ENCODE measurements around the gene FES. TPM values are rescaled to one million over a fixed set of nuclear protein-coding genes. Genes with fewer than 3 reads are reported as not detected.
"Not testable (repeated sequence)": the region's sequence is repeated elsewhere in the genome, so short reads cannot be mapped to it uniquely, and the experiment has no call there.

FES gene
- total RNA-seq, 3 donors from 2014 or later (not counting 1 experiment from before 2014, with no cell fraction given), result 35.8 to 70.3 (median 52.5) TPM

GRCh38 chr15:90907051-90907660 lies 22.9 kb downstream of the FES start:
- H3K27me3 ChIP-seq (ENCODE audit: control insufficient read depth, insufficient read depth, low read length), result no peaks in the 10 kb centered on the region
- no peaks in the 10 kb centered on the region for H3K9me3 ChIP-seq (ENCODE audit: control insufficient read depth, insufficient read depth, low read length)
- intact Hi-C loops (cut with micrococcal nuclease), result no loop called here
- H3K4me1 ChIP-seq (ENCODE audit: control insufficient read depth, insufficient read depth, low read length), result peaks cover 10% of the 10 kb centered on the region
- Mint-ChIP-seq H3K27me3 (ENCODE audit: low read depth in 2 of 2) (no peaks in the 10 kb centered on the region), H3K27ac (no peak overlapping the region), H3K4me3 (no peak overlapping the region), H3K9me3 (no peaks in the 10 kb centered on the region), H3K4me1 (peaks cover 11 to 16% of the 10 kb centered on the region in 2 donors), H3K36me3 (no peaks in the 10 kb centered on the region)
- no peak for TF ChIP-seq CTCF (IDR thresholded peaks at IDR 0.05)
- H3K27ac ChIP-seq (ENCODE audit: low read length), result no peak overlapping the region
- no peak for DNase-seq
- H3K36me3 ChIP-seq (ENCODE audit: control insufficient read depth, insufficient read depth, low read length), result peaks cover 66% of the 10 kb centered on the region
- no peak overlapping the region for H3K4me3 ChIP-seq (ENCODE audit: low read length)
- WGBS (ENCODE audit: insufficient coverage), result 92% methylated on average over 15 of the region's 15 CpGs
- ATAC-seq, result no peak

- 96% methylated on average over 9 of the region's 9 CpGs for WGBS (ENCODE audit: insufficient coverage)
- no peak for ATAC-seq
- Mint-ChIP-seq H3K9me3 (no peaks in the 10 kb centered on the region), H3K4me1 (peaks cover 11 to 16% of the 10 kb centered on the region in 2 donors), H3K27ac (no peak overlapping the region), H3K4me3 (no peak overlapping the region), H3K36me3 (no peaks in the 10 kb centered on the region), H3K27me3 (ENCODE audit: low read depth in 2 of 2) (no peaks in the 10 kb centered on the region)
- H3K27me3 ChIP-seq (ENCODE audit: control insufficient read depth, insufficient read depth, low read length), result no peaks in the 10 kb centered on the region
- TF ChIP-seq CTCF (IDR thresholded peaks at IDR 0.05), result no peak
- peaks cover 10% of the 10 kb centered on the region for H3K4me1 ChIP-seq (ENCODE audit: control insufficient read depth, insufficient read depth, low read length)
- peaks cover 75% of the 10 kb centered on the region for H3K36me3 ChIP-seq (ENCODE audit: control insufficient read depth, insufficient read depth, low read length)
- H3K9me3 ChIP-seq (ENCODE audit: control insufficient read depth, insufficient read depth, low read length), result no peaks in the 10 kb centered on the region
- DNase-seq, result no peak
- intact Hi-C loops (cut with micrococcal nuclease), result no loop called here
- H3K4me3 ChIP-seq (ENCODE audit: low read length), result no peak overlapping the region
- H3K27ac ChIP-seq (ENCODE audit: low read length), result no peak overlapping the region
Observed at GRCh38 chr15:90907838-90908507, 23.7 kb downstream of the FES start.

GRCh38 chr15:90909449-90909848 lies 25.1 kb downstream of the FES start:
- H3K4me1 ChIP-seq (ENCODE audit: control insufficient read depth, insufficient read depth, low read length); intact Hi-C loops (cut with micrococcal nuclease); H3K4me3 ChIP-seq (ENCODE audit: low read length); H3K4me1 Mint-ChIP-seq; ATAC-seq; H3K36me3 Mint-ChIP-seq; H3K27ac Mint-ChIP-seq; DNase-seq; H3K9me3 Mint-ChIP-seq; H3K9me3 ChIP-seq (ENCODE audit: control insufficient read depth, insufficient read depth, low read length); H3K27ac ChIP-seq (ENCODE audit: low read length); H3K27me3 ChIP-seq (ENCODE audit: control insufficient read depth, insufficient read depth, low read length); H3K27me3 Mint-ChIP-seq (ENCODE audit: low read depth in 2 of 2); H3K4me3 Mint-ChIP-seq: not testable (repeated sequence)
- WGBS (ENCODE audit: insufficient coverage), result 96% methylated on average over 11 of the region's 11 CpGs
- H3K36me3 ChIP-seq (ENCODE audit: control insufficient read depth, insufficient read depth, low read length), result peaks cover 89% of the 10 kb centered on the region

GRCh38 chr15:90909976-90910375 lies 25.7 kb downstream of the FES start:
- peaks cover 5 to 8% of the 10 kb centered on the region in 2 donors for H3K4me1 Mint-ChIP-seq
- Histone ChIP-seq H3K27me3 (ENCODE audit: control insufficient read depth, insufficient read depth, low read length) (no peaks in the 10 kb centered on the region), H3K4me1 (ENCODE audit: control insufficient read depth, insufficient read depth, low read length) (peaks cover 4% of the 10 kb centered on the region), H3K9me3 (ENCODE audit: control insufficient read depth, insufficient read depth, low read length) (no peaks in the 10 kb centered on the region), H3K27ac (ENCODE audit: low read length) (no peak overlapping the region), H3K4me3 (ENCODE audit: low read length) (no peak overlapping the region), H3K36me3 (ENCODE audit: control insufficient read depth, insufficient read depth, low read length) (peaks cover 94% of the 10 kb centered on the region)
- ATAC-seq (no peak), DNase-seq (no peak)
- no peak for TF ChIP-seq CTCF (IDR thresholded peaks at IDR 0.05)
- H3K36me3 Mint-ChIP-seq, result no peaks in the 10 kb centered on the region
- H3K27me3 Mint-ChIP-seq (ENCODE audit: low read depth in 2 of 2), result no peaks in the 10 kb centered on the region
- H3K27ac Mint-ChIP-seq, result no peak overlapping the region
- no peaks in the 10 kb centered on the region for H3K9me3 Mint-ChIP-seq
- 97% methylated on average over 8 of the region's 8 CpGs for WGBS (ENCODE audit: insufficient coverage)
- H3K4me3 Mint-ChIP-seq, result no peak overlapping the region
- intact Hi-C loops (cut with micrococcal nuclease), result no loop called here
